Gastrocnemius medialis (tissue), 4 donors: ENCODE measurements around the gene NCBP1.

Experiments
- POLR2A ChIP-seq, 2 donors: fragments of 450-650 bp; IDR thresholded peaks; one replicate each; pipeline ENCODE4 v1.6.1; 2017; ENCODE audit warnings: antibody characterized with exemption in 2 of 2, mild to moderate bottlenecking in 2 of 2, moderate library complexity in 2 of 2
- TF ChIP-seq, protein P1 (sequence below), 5 experiments: fragments of 450-650 bp in 3 of 5; fragments of 200-600 bp in 2 of 5; sonication (generic) in 2 of 5; IDR thresholded peaks in 4 of 5; conservative IDR thresholded peaks in 1 of 5; 1 replicate in 4 of 5; 2 replicates in 1 of 5; pipeline ENCODE4 v1.5.1; 2016 to 2019; ENCODE audit warnings: antibody characterized with exemption in 5 of 5, mild to moderate bottlenecking in 3 of 5, moderate library complexity in 3 of 5

DNA sequence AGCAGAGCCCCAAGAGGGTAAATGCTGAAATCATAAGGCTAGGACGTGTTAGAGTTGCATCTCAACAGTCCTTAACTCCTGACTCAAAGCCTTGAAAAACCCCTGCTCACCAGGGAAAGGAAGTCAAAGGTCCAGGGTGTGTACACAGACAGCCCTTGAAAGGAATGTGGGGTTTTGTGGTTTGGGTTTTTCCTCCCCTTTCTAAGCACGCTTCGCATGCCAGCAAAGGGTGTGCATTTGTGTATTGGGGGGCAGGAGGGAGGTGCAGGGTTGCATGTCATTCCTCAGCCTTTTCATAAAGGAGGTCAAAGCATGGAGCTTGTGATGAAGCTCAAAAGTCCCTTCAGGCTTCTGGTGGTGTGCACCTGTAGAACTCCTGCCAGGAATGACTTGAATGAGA lies 80.8 kb downstream of the NCBP1 start:
- no peak for TF ChIP-seq POLR2A (IDR thresholded peaks at IDR 0.05)
- TF ChIP-seq, protein P1, sequence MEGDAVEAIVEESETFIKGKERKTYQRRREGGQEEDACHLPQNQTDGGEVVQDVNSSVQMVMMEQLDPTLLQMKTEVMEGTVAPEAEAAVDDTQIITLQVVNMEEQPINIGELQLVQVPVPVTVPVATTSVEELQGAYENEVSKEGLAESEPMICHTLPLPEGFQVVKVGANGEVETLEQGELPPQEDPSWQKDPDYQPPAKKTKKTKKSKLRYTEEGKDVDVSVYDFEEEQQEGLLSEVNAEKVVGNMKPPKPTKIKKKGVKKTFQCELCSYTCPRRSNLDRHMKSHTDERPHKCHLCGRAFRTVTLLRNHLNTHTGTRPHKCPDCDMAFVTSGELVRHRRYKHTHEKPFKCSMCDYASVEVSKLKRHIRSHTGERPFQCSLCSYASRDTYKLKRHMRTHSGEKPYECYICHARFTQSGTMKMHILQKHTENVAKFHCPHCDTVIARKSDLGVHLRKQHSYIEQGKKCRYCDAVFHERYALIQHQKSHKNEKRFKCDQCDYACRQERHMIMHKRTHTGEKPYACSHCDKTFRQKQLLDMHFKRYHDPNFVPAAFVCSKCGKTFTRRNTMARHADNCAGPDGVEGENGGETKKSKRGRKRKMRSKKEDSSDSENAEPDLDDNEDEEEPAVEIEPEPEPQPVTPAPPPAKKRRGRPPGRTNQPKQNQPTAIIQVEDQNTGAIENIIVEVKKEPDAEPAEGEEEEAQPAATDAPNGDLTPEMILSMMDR (IDR thresholded peaks at IDR 0.05 in 4 of 5, conservative IDR thresholded peaks at IDR 0.05 in 1 of 5) = no peak
